CD4-positive, alpha-beta memory T cell (primary cell): ENCODE results near the gene RINL. TPM values are rescaled to one million over a fixed set of nuclear protein-coding genes. Genes with fewer than 3 reads are reported as not detected.

ENCODE experiments used
- CTCF ChIA-PET: fragments of 350-600 bp; sonication (Branson Sonifier 250); formaldehyde crosslinking; loops from one replicate; lab custom pipeline; 2021; ENCODE audit warnings: inconsistent platforms; ENCODE audit not compliant: partially characterized antibody; lab: Charles Lee
- POLR2A ChIA-PET: fragments of 350-600 bp; sonication (Branson Sonifier 250); formaldehyde crosslinking; loops from one replicate; lab custom pipeline; 2021; ENCODE audit not compliant: partially characterized antibody; lab: Charles Lee
- DNase-seq, 5 donors: peaks; one replicate each; pipeline versions ENCODE4 v3.0.0 to v3.0.0-alpha.2; 2020 to 2022; ENCODE audit warnings: mixed read lengths in 1 of 5
- H3K27ac ChIP-seq: one replicate; pipeline ENCODE4 v1.7.0; 2013; ENCODE audit warnings: low read depth, low read length
- H3K27me3 ChIP-seq: 2 replicates; pipeline ENCODE4 v1.7.0; 2013; ENCODE audit warnings: mild to moderate bottlenecking, low read length, moderate library complexity; ENCODE audit not compliant: insufficient read depth
- H3K36me3 ChIP-seq: 2 replicates; pipeline ENCODE4 v1.7.0; 2013; ENCODE audit warnings: mild to moderate bottlenecking, low read length, moderate library complexity; ENCODE audit not compliant: insufficient read depth
- H3K4me1 ChIP-seq: 2 replicates; pipeline ENCODE4 v1.7.0; 2013; ENCODE audit warnings: mild to moderate bottlenecking, low read length, moderate library complexity; ENCODE audit not compliant: insufficient read depth
- H3K4me3 ChIP-seq, 2 donors: one replicate each; pipeline ENCODE4 v1.7.0; 2013; ENCODE audit warnings: low read length in 2 of 2, mild to moderate bottlenecking in 1 of 2
- H3K9me3 ChIP-seq, 2 donors: one replicate each; pipeline ENCODE4 v1.7.0; 2013; ENCODE audit warnings: low read length in 2 of 2, control low read depth in 1 of 2; ENCODE audit not compliant: control insufficient read depth in 1 of 2
- H3K27ac Mint-ChIP-seq, 7 donors: one replicate each; pipeline ENCODE4 v1.8.0; 2020 to 2021; ENCODE audit warnings: mixed read lengths in 7 of 7, mild to moderate bottlenecking in 6 of 7, inconsistent platforms in 3 of 7, moderate library complexity in 3 of 7
- H3K27me3 Mint-ChIP-seq, 2 donors: one replicate each; pipeline ENCODE4 v1.8.0; 2020 to 2021; ENCODE audit warnings: mixed read lengths in 2 of 2
- H3K36me3 Mint-ChIP-seq, 2 donors: one replicate each; pipeline ENCODE4 v1.8.0; 2020 to 2021; ENCODE audit warnings: mixed read lengths in 2 of 2, inconsistent platforms in 1 of 2, mild to moderate bottlenecking in 1 of 2
- H3K4me1 Mint-ChIP-seq, 4 donors: one replicate each; pipeline ENCODE4 v1.8.0; 2020 to 2021; ENCODE audit warnings: mixed read lengths in 4 of 4, mild to moderate bottlenecking in 1 of 4
- H3K4me3 Mint-ChIP-seq, 8 donors: one replicate each; pipeline ENCODE4 v1.8.0; 2020 to 2021; ENCODE audit warnings: mixed read lengths in 8 of 8, mild to moderate bottlenecking in 7 of 8, moderate library complexity in 6 of 8, inconsistent platforms in 3 of 8
- H3K9me3 Mint-ChIP-seq, 8 donors: one replicate each; pipeline ENCODE4 v1.8.0; 2020 to 2021; ENCODE audit warnings: mixed read lengths in 8 of 8, mild to moderate bottlenecking in 5 of 8, inconsistent platforms in 3 of 8, moderate library complexity in 1 of 8
- intact Hi-C: fragments of 100-400 bp; cut with micrococcal nuclease; formaldehyde crosslinking; loops from one replicate; pipeline ENCODE4 v1.15.1; 2023
- polyA plus RNA-seq, 2 donors: library from polyadenylated mRNA; unstranded; fragments of 300-500 nt; fragmentation: Illumina TruSeq; gene quantifications; one replicate each; pipeline ENCODE4 v1.2.3, GENCODE V29; 2021
- total RNA-seq, 2 experiments: library from RNA; stranded (reverse); gene quantifications; one replicate each; pipeline ENCODE4 v1.2.3, GENCODE V29; 2021

The RINL gene
- total and polyA plus RNA-seq, 4 experiments from 2014 or later = 20.9 to 65.9 (median 58.8) TPM

- no peaks in the 10 kb centered on the region for H3K9me3 Mint-ChIP-seq
- DNase-seq = no peak
- Histone ChIP-seq H3K27ac (peak overlapping the region; percentile 99), H3K4me3 (peak overlapping the region; percentile 71 to 87), H3K27me3 (no peaks in the 10 kb centered on the region), H3K9me3 (no peaks in the 10 kb centered on the region), H3K4me1 (peaks cover 34% of the 10 kb centered on the region), H3K36me3 (no peaks in the 10 kb centered on the region)
- H3K27ac Mint-ChIP-seq = peak overlapping the region; percentile 90 to 100 (median 99)
- ChIA-PET CTCF (no interaction called here), POLR2A (interaction anchor here (3.0 kb wide), 1 partner anchor 129 kb away, joined by 13 read pairs; no protein-coding TSS in a partner anchor)
- no peaks in the 10 kb centered on the region for H3K27me3 Mint-ChIP-seq
- intact Hi-C loops = loop anchor here (1.0 kb wide), 8 partner anchors 21 to 525 kb away; partner anchors contain the start of genes ACTN4, ECH1, EIF3K and MRPS12
- peaks cover 3 to 14% of the 10 kb centered on the region in 2 donors for H3K36me3 Mint-ChIP-seq
- H3K4me3 Mint-ChIP-seq = peak overlapping the region; percentile 92 to 98 (median 96)
- peaks cover 17 to 60% (median 38%) of the 10 kb centered on the region in 4 donors for H3K4me1 Mint-ChIP-seq
Measured at GRCh38 chr19:38898788-38899446, 20.8 kb upstream of the RINL start.

GRCh38 chr19:38894968-38895367 is 16.9 kb upstream of the RINL start:
- H3K36me3 Mint-ChIP-seq = peaks cover 5 to 18% of the 10 kb centered on the region in 2 donors
- no peaks in the 10 kb centered on the region for H3K9me3 ChIP-seq
- CTCF ChIA-PET = interaction anchor here (2.9 kb wide), 1 partner anchor 8 kb away, joined by 13 read pairs; no protein-coding TSS in a partner anchor
- no peak for DNase-seq
- POLR2A ChIA-PET = no interaction called here
- peaks cover 18% of the 10 kb centered on the region for H3K4me1 ChIP-seq
- no peaks in the 10 kb centered on the region for H3K27me3 ChIP-seq
- H3K9me3 Mint-ChIP-seq = no peaks in the 10 kb centered on the region
- H3K27ac Mint-ChIP-seq = peak overlapping the region in 3 of 7 donors; percentile 18 to 66 (median 36)
- peaks cover 7 to 38% (median 22%) of the 10 kb centered on the region in 4 donors for H3K4me1 Mint-ChIP-seq
- intact Hi-C loops = no loop called here
- no peaks in the 10 kb centered on the region for H3K27me3 Mint-ChIP-seq
- no peak overlapping the region for H3K27ac ChIP-seq
- H3K4me3 Mint-ChIP-seq = peak overlapping the region in 1 of 8 donors; percentile 31
- H3K36me3 ChIP-seq = peaks cover 2% of the 10 kb centered on the region
- no peak overlapping the region for H3K4me3 ChIP-seq

GRCh38 chr19:38893341-38893771 is 15.3 kb upstream of the RINL start:
- Histone ChIP-seq H3K36me3 (peaks cover 17% of the 10 kb centered on the region), H3K27ac (no peak overlapping the region), H3K9me3 (no peaks in the 10 kb centered on the region), H3K4me3 (no peak overlapping the region), H3K4me1 (peaks cover 11% of the 10 kb centered on the region), H3K27me3 (no peaks in the 10 kb centered on the region)
- Mint-ChIP-seq H3K4me1 (peaks cover 4 to 24% (median 11%) of the 10 kb centered on the region in 4 donors), H3K9me3 (no peaks in the 10 kb centered on the region), H3K27me3 (no peaks in the 10 kb centered on the region), H3K27ac (no peak overlapping the region), H3K4me3 (no peak overlapping the region), H3K36me3 (peaks cover 5 to 23% of the 10 kb centered on the region in 2 donors)
- ChIA-PET CTCF (interaction anchor here (1.1 kb wide), 1 partner anchor 491 kb away, joined by 3 read pairs; the partner anchor contains the start of gene FAM98C), POLR2A (no interaction called here)
- DNase-seq = no peak
- intact Hi-C loops = no loop called here

GRCh38 chr19:38892841-38893240 is 14.8 kb upstream of the RINL start:
- no peaks in the 10 kb centered on the region for H3K9me3 Mint-ChIP-seq
- CTCF ChIA-PET = interaction anchor here (1.1 kb wide), 2 partner anchors 14 to 490 kb away, joined by 3 read pairs; partner anchors contain the start of gene FAM98C
- intact Hi-C loops = no loop called here

GRCh38 chr19:38891771-38892170 is 13.7 kb upstream of the RINL start:
- Mint-ChIP-seq H3K27me3 (no peaks in the 10 kb centered on the region), H3K36me3 (peaks cover 5 to 26% of the 10 kb centered on the region in 2 donors), H3K4me3 (no peak overlapping the region), H3K9me3 (no peaks in the 10 kb centered on the region), H3K27ac (peak overlapping the region in 1 of 7 donors; percentile 13), H3K4me1 (peaks cover 2 to 13% (median 5%) of the 10 kb centered on the region in 4 donors)
- intact Hi-C loops = no loop called here
- POLR2A ChIA-PET = no interaction called here
- Histone ChIP-seq H3K4me3 (no peak overlapping the region), H3K9me3 (no peaks in the 10 kb centered on the region), H3K27me3 (no peaks in the 10 kb centered on the region), H3K27ac (no peak overlapping the region), H3K4me1 (peaks cover 4% of the 10 kb centered on the region), H3K36me3 (peaks cover 19% of the 10 kb centered on the region)
- no peak for DNase-seq
- CTCF ChIA-PET = interaction anchor here (1.1 kb wide), 1 partner anchor 13 kb away, joined by 3 read pairs; no protein-coding TSS in a partner anchor

More at GRCh38 chr19:38892841-38893240, 14.8 kb upstream of the RINL start:
- Histone ChIP-seq H3K27ac (no peak overlapping the region), H3K36me3 (peaks cover 19% of the 10 kb centered on the region), H3K27me3 (no peaks in the 10 kb centered on the region), H3K4me1 (peaks cover 7% of the 10 kb centered on the region), H3K9me3 (no peaks in the 10 kb centered on the region), H3K4me3 (no peak overlapping the region)
- Mint-ChIP-seq H3K27ac (peak overlapping the region in 1 of 7 donors; percentile 62), H3K4me1 (peaks cover 4 to 19% (median 7%) of the 10 kb centered on the region in 4 donors), H3K27me3 (no peaks in the 10 kb centered on the region), H3K36me3 (peaks cover 5 to 24% of the 10 kb centered on the region in 2 donors), H3K4me3 (no peak overlapping the region)
- DNase-seq = no peak
- POLR2A ChIA-PET = no interaction called here

GRCh38 chr19:38890686-38891085 is 12.6 kb upstream of the RINL start:
- H3K4me3 Mint-ChIP-seq = no peak overlapping the region
- POLR2A ChIA-PET = no interaction called here
- H3K9me3 Mint-ChIP-seq = no peaks in the 10 kb centered on the region
- Histone ChIP-seq H3K4me3 (no peak overlapping the region), H3K36me3 (peaks cover 19% of the 10 kb centered on the region), H3K27me3 (no peaks in the 10 kb centered on the region), H3K27ac (no peak overlapping the region), H3K9me3 (no peaks in the 10 kb centered on the region), H3K4me1 (peaks cover 4% of the 10 kb centered on the region)
- CTCF ChIA-PET = no interaction called here
- peaks cover 2 to 13% (median 5%) of the 10 kb centered on the region in 4 donors for H3K4me1 Mint-ChIP-seq
- H3K36me3 Mint-ChIP-seq = peaks cover 5 to 26% of the 10 kb centered on the region in 2 donors
- no peaks in the 10 kb centered on the region for H3K27me3 Mint-ChIP-seq
- no peak overlapping the region for H3K27ac Mint-ChIP-seq
- DNase-seq = no peak
- intact Hi-C loops = no loop called here

- H3K36me3 ChIP-seq = peaks cover 19% of the 10 kb centered on the region
- no peak overlapping the region for H3K4me3 Mint-ChIP-seq
- H3K27me3 ChIP-seq = no peaks in the 10 kb centered on the region
- H3K9me3 ChIP-seq = no peaks in the 10 kb centered on the region
- DNase-seq = no peak
- intact Hi-C loops = loop anchor here (5.0 kb wide), 1 partner anchor 163 kb away; no protein-coding TSS in a partner anchor
- H3K27ac ChIP-seq = no peak overlapping the region
- H3K4me3 ChIP-seq = no peak overlapping the region
- CTCF ChIA-PET = interaction anchor here (0.9 to 4.5 kb wide), 2 partner anchors 12 to 487 kb away, joined by 3 to 52 read pairs; partner anchors contain the start of genes FAM98C and RINL
- H3K4me1 ChIP-seq = peaks cover 4% of the 10 kb centered on the region
- peak overlapping the region in 1 of 7 donors; percentile 30 for H3K27ac Mint-ChIP-seq
- POLR2A ChIA-PET = interaction anchor here (0.7 to 1.4 kb wide), 2 partner anchors 21 to 120 kb away, joined by 3 to 4 read pairs; no protein-coding TSS in a partner anchor
- H3K36me3 Mint-ChIP-seq = peaks cover 5 to 26% of the 10 kb centered on the region in 2 donors
- H3K27me3 Mint-ChIP-seq = no peaks in the 10 kb centered on the region
- H3K9me3 Mint-ChIP-seq = no peaks in the 10 kb centered on the region
- H3K4me1 Mint-ChIP-seq = peaks cover 2 to 12% (median 5%) of the 10 kb centered on the region in 4 donors
Measured at GRCh38 chr19:38889803-38890202, 11.7 kb upstream of the RINL start.
